Measurements from ENCODE around the gene CAGE1. TPM values are rescaled to one million over a fixed set of nuclear protein-coding genes. Genes with fewer than 3 reads are reported as not detected.

CAGE1 gene
- total RNA-seq, 1 donor from 2014 or later = 0.09 TPM

DNA sequence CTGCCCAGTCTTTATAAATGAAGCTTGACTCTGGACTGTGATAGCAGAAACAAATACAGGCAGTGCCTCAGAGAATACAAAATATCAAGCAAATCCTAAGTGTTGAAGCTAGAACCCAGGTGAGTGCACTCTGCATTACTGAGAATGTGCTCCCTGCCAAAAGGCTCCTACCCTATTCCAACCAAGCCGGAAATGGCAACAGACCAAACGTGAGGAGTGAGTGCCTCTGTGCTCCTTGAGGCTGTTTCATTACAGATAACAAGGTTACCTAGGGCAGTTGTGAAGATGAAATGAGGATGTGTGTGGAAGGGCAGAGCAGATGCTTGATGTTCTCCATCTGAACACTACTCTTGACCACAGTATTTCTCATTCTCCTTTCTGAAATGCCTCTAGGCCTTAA lies 105.9 kb downstream of the CAGE1 start:
- TF ChIP-seq, protein P1, sequence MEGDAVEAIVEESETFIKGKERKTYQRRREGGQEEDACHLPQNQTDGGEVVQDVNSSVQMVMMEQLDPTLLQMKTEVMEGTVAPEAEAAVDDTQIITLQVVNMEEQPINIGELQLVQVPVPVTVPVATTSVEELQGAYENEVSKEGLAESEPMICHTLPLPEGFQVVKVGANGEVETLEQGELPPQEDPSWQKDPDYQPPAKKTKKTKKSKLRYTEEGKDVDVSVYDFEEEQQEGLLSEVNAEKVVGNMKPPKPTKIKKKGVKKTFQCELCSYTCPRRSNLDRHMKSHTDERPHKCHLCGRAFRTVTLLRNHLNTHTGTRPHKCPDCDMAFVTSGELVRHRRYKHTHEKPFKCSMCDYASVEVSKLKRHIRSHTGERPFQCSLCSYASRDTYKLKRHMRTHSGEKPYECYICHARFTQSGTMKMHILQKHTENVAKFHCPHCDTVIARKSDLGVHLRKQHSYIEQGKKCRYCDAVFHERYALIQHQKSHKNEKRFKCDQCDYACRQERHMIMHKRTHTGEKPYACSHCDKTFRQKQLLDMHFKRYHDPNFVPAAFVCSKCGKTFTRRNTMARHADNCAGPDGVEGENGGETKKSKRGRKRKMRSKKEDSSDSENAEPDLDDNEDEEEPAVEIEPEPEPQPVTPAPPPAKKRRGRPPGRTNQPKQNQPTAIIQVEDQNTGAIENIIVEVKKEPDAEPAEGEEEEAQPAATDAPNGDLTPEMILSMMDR (IDR thresholded peaks at IDR 0.05; ENCODE audit: unreplicated experiment) = no peak
- peaks cover 16% of the 10 kb centered on the region for H3K36me3 Mint-ChIP-seq
- no peak overlapping the region for H3K27ac Mint-ChIP-seq
- no peaks in the 10 kb centered on the region for H3K9me3 Mint-ChIP-seq
- H3K27me3 Mint-ChIP-seq (ENCODE audit: low read depth) = no peaks in the 10 kb centered on the region
- no peak overlapping the region for H3K4me3 Mint-ChIP-seq
- H3K4me1 Mint-ChIP-seq = no peaks in the 10 kb centered on the region
- DNase-seq (ENCODE audit: low spot score in 2 of 2, unreplicated experiment in 2 of 2) = no peak

GRCh38 chr6:7282097-7282906 lies 107.2 kb downstream of the CAGE1 start:
- Mint-ChIP-seq H3K27me3 (ENCODE audit: low read depth) (no peaks in the 10 kb centered on the region), H3K27ac (no peak overlapping the region), H3K4me3 (no peak overlapping the region), H3K9me3 (no peaks in the 10 kb centered on the region), H3K4me1 (no peaks in the 10 kb centered on the region), H3K36me3 (peaks cover 8% of the 10 kb centered on the region)
- DNase-seq (ENCODE audit: low spot score in 2 of 2, unreplicated experiment in 2 of 2) = no peak
- TF ChIP-seq, protein P1 (IDR thresholded peaks at IDR 0.05; ENCODE audit: unreplicated experiment) = no peak

Other genes with a start within 250 kb of the CAGE1 start
- 115 to 129 TPM (median 123 TPM) in 3 replicates for gene SSR1, start 76.5 kb downstream of the CAGE1 start, total RNA-seq
- 24.1 to 25.6 TPM (median 24.5 TPM) in 3 replicates for gene RIOK1, start 66 bp upstream of the CAGE1 start, total RNA-seq
- 163 to 172 TPM (median 171 TPM) in 3 replicates for gene DSP, start 151.9 kb upstream of the CAGE1 start, total RNA-seq
- gene SNRNP48, start 200.5 kb upstream of the CAGE1 start, total RNA-seq = 11.9 to 14.2 TPM (median 13.0 TPM) in 3 replicates

Data from mesothelial cell of epicardium (in vitro differentiated cells).